GM12872 (cell line): ENCODE results near the gene HCAR3.

Experiments used
- CTCF ChIP-seq: IDR thresholded peaks from 3 replicates; pipeline ENCODE4 v1.5.1; 2011; ENCODE audit warnings: low read depth, mild to moderate bottlenecking, low read length, moderate library complexity; ENCODE audit not compliant: insufficient read depth

Gene HCAR3

GRCh38 chr12:122743895-122744525 lies 27.4 kb upstream of the HCAR3 start:
- no peak for TF ChIP-seq CTCF

GRCh38 chr12:122740351-122740750 lies 23.7 kb upstream of the HCAR3 start:
- TF ChIP-seq CTCF = no peak

- TF ChIP-seq CTCF = no peak
Measured at GRCh38 chr12:122738571-122738970, 22.0 kb upstream of the HCAR3 start.

- no peak for TF ChIP-seq CTCF
Measured at GRCh38 chr12:122732611-122733010, 16.0 kb upstream of the HCAR3 start.

- no peak for TF ChIP-seq CTCF
Measured at GRCh38 chr12:122732170-122732569, 15.6 kb upstream of the HCAR3 start.

- TF ChIP-seq CTCF = no peak
Measured at GRCh38 chr12:122730215-122731014, 13.8 kb upstream of the HCAR3 start, which contains the start of gene HCAR1. Gene HCAR1 (minus strand): TSS chr12:122730844. CDS start chr12:122730339, 505 bp downstream.

GRCh38 chr12:122729583-122730214 lies 13.1 kb upstream of the HCAR3 start:
- no peak for TF ChIP-seq CTCF
